HepG2 (cell line): ENCODE measurements around the gene TBC1D19. TPM values are rescaled to one million over a fixed set of nuclear protein-coding genes. Genes with fewer than 3 reads are reported as not detected.

Source experiments
- ATAC-seq: fragments of 200-7000 bp; cut with Tn5 transposase; 3 replicates; pipeline ENCODE4 v1.9.1; 2020; ENCODE audit warnings: mild to moderate bottlenecking, moderate library complexity
- BruUV-seq: library from RNA; stranded (reverse); fragments of 400-500 nt; replicated peaks from 2 replicates; lab custom pipeline; 2021; lab: Mats Ljungman, UMichigan
- CTCF ChIA-PET: fragments of 300-600 bp; formaldehyde crosslinking; extraction: SDS; loops from one replicate; lab custom pipeline; 2021; ENCODE audit warnings: low total read pairs, inconsistent platforms, low intra/inter-chr PET ratio; lab: Yijun Ruan, JAX
- POLR2A ChIA-PET: fragments of 350-600 bp; sonication (Branson Sonifier 250); formaldehyde crosslinking; loops from one replicate; lab custom pipeline; 2020; ENCODE audit warnings: antibody characterized with exemption, inconsistent platforms; lab: Yijun Ruan, JAX
- DNase-seq: peaks from one replicate; pipeline ENCODE4 v3.0.0-alpha.2; 2015; ENCODE audit warnings: low spot score
- FAIRE-seq: peaks from 3 replicates; lab custom pipeline; 2011; peaks lifted over from hg19 to GRCh38; lab: Jason Lieb, UNC
- H2AFZ ChIP-seq: one replicate; pipeline ENCODE4 v1.6.1; 2011; ENCODE audit warnings: low read length, inconsistent platforms
- H3K27ac ChIP-seq: fragments of 300-600 bp; 3 replicates; pipeline ENCODE4 v1.8.0; 2011; ENCODE audit warnings: mixed run types, mild to moderate bottlenecking, mixed read lengths, low read length, inconsistent platforms; ENCODE audit not compliant: insufficient read depth; ENCODE audit errors: extremely low read length
- H3K27me3 ChIP-seq, 2 experiments: fragments of 200-600 bp in 1 of 2; 2 replicates in 1 of 2; 3 replicates in 1 of 2; pipeline versions ENCODE4 v1.6.0 to v1.8.0; 2011; ENCODE audit warnings: low read length in 2 of 2, mild to moderate bottlenecking in 2 of 2, moderate library complexity in 2 of 2, inconsistent platforms in 1 of 2; ENCODE audit not compliant: insufficient read depth in 2 of 2, control insufficient read depth in 1 of 2
- H3K36me3 ChIP-seq, 2 experiments: fragments of 200-600 bp in 1 of 2; replicated peaks in 1 of 2; 2 replicates in 1 of 2; 3 replicates in 1 of 2; pipeline versions ENCODE4 v1.5.1 to v1.8.0; 2011; ENCODE audit warnings: low read length in 2 of 2, inconsistent platforms in 1 of 2; ENCODE audit not compliant: insufficient read depth in 2 of 2, control insufficient read depth in 1 of 2
- H3K4me1 ChIP-seq: 2 replicates; pipeline ENCODE4 v1.5.1; 2012; ENCODE audit warnings: low read length, inconsistent platforms; ENCODE audit not compliant: insufficient read depth
- H3K4me2 ChIP-seq: 2 replicates; pipeline ENCODE4 v1.6.0; 2011; ENCODE audit warnings: low read depth, low read length, inconsistent platforms
- H3K4me3 ChIP-seq, 3 experiments: fragments of 200-600 bp in 1 of 3; sonication (generic), shearing (Covaris generic) in 1 of 3; replicated peaks in 1 of 3; 2 replicates each; pipeline ENCODE4 v1.5.1; 2011 to 2016; ENCODE audit warnings: low read length in 3 of 3, inconsistent platforms in 2 of 3, low read depth in 2 of 3, mild to moderate bottlenecking in 2 of 3, control low read depth in 1 of 3, mixed read lengths in 1 of 3; ENCODE audit not compliant: insufficient read depth in 1 of 3
- H3K79me2 ChIP-seq: one replicate; pipeline ENCODE4 v1.6.1; 2011; ENCODE audit warnings: low read length, inconsistent platforms; ENCODE audit not compliant: insufficient read depth
- H3K9ac ChIP-seq: 2 replicates; pipeline ENCODE4 v1.6.0; 2011; ENCODE audit warnings: mild to moderate bottlenecking, low read depth, low read length, inconsistent platforms; ENCODE audit not compliant: insufficient read depth
- H3K9me3 ChIP-seq: 2 replicates; pipeline ENCODE4 v1.5.1; 2012; ENCODE audit warnings: mild to moderate bottlenecking, low read length
- H4K20me1 ChIP-seq: 2 replicates; pipeline ENCODE4 v1.6.0; 2011; ENCODE audit warnings: inconsistent platforms, mild to moderate bottlenecking, low read length, moderate library complexity; ENCODE audit not compliant: insufficient read depth
- BRCA1 ChIP-seq: sonication (generic); formaldehyde crosslinking; IDR thresholded peaks from 2 replicates; pipeline ENCODE4 v1.4.0; 2020; ENCODE audit warnings: missing genetic modification reagents
- DNMT3B ChIP-seq: conservative IDR thresholded peaks from 2 replicates; pipeline ENCODE4 v1.6.1; 2016; ENCODE audit warnings: missing biosample characterization, control low read depth
- HOXD1 ChIP-seq: sonication (generic); formaldehyde crosslinking; IDR thresholded peaks from 2 replicates; pipeline ENCODE4 v1.5.0; 2020; ENCODE audit warnings: missing genetic modification reagents
- MAFK ChIP-seq, 2 experiments: IDR thresholded peaks in 1 of 2; conservative IDR thresholded peaks in 1 of 2; 2 replicates each; pipeline ENCODE4 v1.6.1; 2011; ENCODE audit warnings: improper control_type of control experiment in 2 of 2, low read length in 2 of 2
- MED8 ChIP-seq: sonication (generic); formaldehyde crosslinking; IDR thresholded peaks from 2 replicates; pipeline ENCODE4 v1.8.1; 2023; ENCODE audit warnings: mild to moderate bottlenecking, missing genetic modification reagents; ENCODE audit not compliant: insufficient replicate concordance
- SRSF1 ChIP-seq: fragments of 200-400 bp; formaldehyde crosslinking; optimal IDR thresholded peaks from 2 replicates; pipeline ENCODE3; 2017; ENCODE audit warnings: mild to moderate bottlenecking, low read depth, low read length, moderate library complexity
- ZNF12 ChIP-seq: sonication (generic); formaldehyde crosslinking; IDR thresholded peaks from 2 replicates; pipeline ENCODE4 v1.5.0; 2020; ENCODE audit warnings: missing genetic modification reagents
- ZNF253 ChIP-seq: sonication (generic); formaldehyde crosslinking; IDR thresholded peaks from 2 replicates; pipeline ENCODE4 v1.8.0; 2022; ENCODE audit warnings: mild to moderate bottlenecking, missing genetic modification reagents, borderline replicate concordance
- ZNF737 ChIP-seq: sonication (generic); formaldehyde crosslinking; IDR thresholded peaks from 2 replicates; pipeline ENCODE4 v1.5.0; 2020; ENCODE audit warnings: missing genetic modification reagents, mild to moderate bottlenecking, borderline replicate concordance
- WGBS: methylation state at CpG from one replicate; pipeline ENCODE4 v1.1.6; 2017; ENCODE audit warnings: low lambda C conversion rate; 5-methylcytosine and 5-hydroxymethylcytosine counted together
- in situ Hi-C: cut with HindIII; loops from 2 replicates; pipeline ENCODE4 v1.10.0; 2017; ENCODE audit warnings: low pct_unique_long_range_greater_than_20kb; ENCODE audit not compliant: extremely low pct_ligation_motif_present
- intact Hi-C: fragments of 100-400 bp; cut with micrococcal nuclease; formaldehyde crosslinking; loops from one replicate; pipeline ENCODE4 v1.10.0; 2022; ENCODE audit not compliant: unreplicated experiment
- polyA plus RNA-seq, 8 experiments: library from polyadenylated mRNA; depleted of rRNA in 3 of 8; stranded (reverse) in 7 of 8; unstranded in 1 of 8; fragments of >200 nt; fragmentation: Illumina TruSeq in 4 of 8; extraction: Trizol in 4 of 8; gene quantifications; 2 replicates each; pipeline versions ENCODE4 v1.2.1 to v1.2.3, GENCODE V29; 2011 to 2016; ENCODE audit warnings: low read depth in 4 of 8, missing spikeins in 1 of 8, mixed read lengths in 1 of 8; ENCODE audit not compliant: insufficient read depth in 1 of 8
- total RNA-seq, 5 experiments: library from RNA; depleted of rRNA; stranded (reverse); fragments of >200 nt; fragmentation: Illumina TruSeq; extraction: Trizol; gene quantifications; 2 replicates each; pipeline ENCODE4 v1.2.3, GENCODE V29; 2016; ENCODE audit warnings: low read depth in 1 of 5
- TF ChIP-seq, protein P1 (sequence below), 2 experiments: sonication (generic) in 1 of 2; formaldehyde crosslinking in 1 of 2; IDR thresholded peaks; 2 replicates each; pipeline versions ENCODE4 v1.4.0 to v1.6.1; 2016 to 2020; ENCODE audit warnings: borderline replicate concordance in 1 of 2, low read depth in 1 of 2, mild to moderate bottlenecking in 1 of 2, missing genetic modification reagents in 1 of 2

TBC1D19 gene
- total and polyA plus RNA-seq, 2 of the 13 experiments (the other 11 are each of a cell fraction or from before 2014, with no cell fraction given): 1.6 to 3.5 TPM

DNA sequence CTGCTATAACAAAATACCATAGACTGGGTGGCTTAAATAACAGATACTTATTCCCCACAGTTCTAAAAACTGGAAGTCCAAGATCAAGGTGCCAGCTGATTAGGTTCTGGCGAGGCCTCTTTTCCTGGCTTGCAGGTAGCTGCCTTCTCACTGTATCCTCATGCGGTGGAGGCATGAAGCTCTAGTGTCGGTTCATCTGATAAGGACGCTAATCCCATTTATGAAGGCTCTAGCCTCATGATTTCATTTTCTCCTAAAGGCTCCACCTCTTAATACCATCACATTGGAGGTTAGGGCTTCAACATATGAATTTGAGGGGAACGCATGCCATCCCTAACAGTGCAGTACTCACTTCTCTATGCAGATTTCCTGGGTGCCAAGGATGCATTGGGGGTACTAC, 218.9 kb downstream of the TBC1D19 start:
- intact Hi-C loops: no loop called here
- no peak overlapping the region for H3K27ac ChIP-seq
- 73% methylated on average over 5 of the region's 5 CpGs for WGBS
- ChIA-PET CTCF (no interaction called here), POLR2A (no interaction called here)
- H3K9me3 ChIP-seq: no peaks in the 10 kb centered on the region
- no peaks in the 10 kb centered on the region for H4K20me1 ChIP-seq
- no peaks in the 10 kb centered on the region for H3K36me3 ChIP-seq
- H3K79me2 ChIP-seq: no peaks in the 10 kb centered on the region
- no peak overlapping the region for H3K4me3 ChIP-seq
- no peak overlapping the region for H2AFZ ChIP-seq
- no peak for FAIRE-seq
- in situ Hi-C loops: no loop called here
- H3K4me2 ChIP-seq: no peak overlapping the region
- no peak for ATAC-seq
- no peaks in the 10 kb centered on the region for H3K4me1 ChIP-seq
- no peak for DNase-seq
- TF ChIP-seq ZNF253: no peak
- TF ChIP-seq ZNF12: no peak
- no peak for TF ChIP-seq HOXD1
- no peak for TF ChIP-seq BRCA1 (CRISPR knock-in tag)
- TF ChIP-seq MAFK (conservative IDR thresholded peaks at IDR 0.05 in 1 of 2, IDR thresholded peaks at IDR 0.05 in 1 of 2; ENCODE audit: low read length in 2 of 2): no peak
- no peaks in the 10 kb centered on the region; a peak in 1 of 5 replicates for H3K27me3 ChIP-seq
- BruUV-seq: no TSS peak
- H3K9ac ChIP-seq: no peak overlapping the region

DNA sequence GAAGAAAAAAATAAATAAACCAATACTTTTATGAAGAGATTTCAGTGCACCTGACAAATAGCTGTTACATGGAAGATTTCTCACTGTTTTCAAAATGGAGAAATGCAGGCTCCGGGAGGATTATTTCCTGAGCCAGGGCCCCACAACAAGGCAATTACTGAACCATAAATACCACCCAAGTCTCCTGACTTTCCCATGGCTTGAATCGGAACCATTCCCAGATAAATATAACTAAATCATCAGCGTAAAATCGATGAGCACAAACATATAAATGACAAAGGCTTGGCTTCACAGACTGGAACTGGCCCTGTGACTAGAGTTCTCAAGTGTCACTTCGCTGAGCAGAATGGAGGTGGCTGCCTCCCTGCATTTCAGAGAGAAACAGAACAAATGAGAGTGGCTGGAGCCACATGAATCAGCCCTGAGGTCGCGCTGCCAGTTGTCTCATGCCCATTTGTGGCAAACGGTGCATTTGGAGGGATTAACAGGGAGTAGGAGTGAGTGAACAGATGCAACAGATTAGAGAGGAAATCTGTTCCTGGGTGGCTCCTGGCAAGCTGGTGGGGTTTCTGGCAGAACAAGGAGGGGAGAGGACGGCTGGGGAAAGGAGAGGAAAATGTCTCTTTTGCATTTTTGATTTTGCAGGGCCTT, 219.5 kb downstream of the TBC1D19 start:
- H3K27ac ChIP-seq: no peak overlapping the region
- no peaks in the 10 kb centered on the region for H3K4me1 ChIP-seq
- in situ Hi-C loops: no loop called here
- BruUV-seq: no TSS peak
- H3K36me3 ChIP-seq: no peaks in the 10 kb centered on the region
- H3K79me2 ChIP-seq: no peaks in the 10 kb centered on the region
- H3K4me3 ChIP-seq: no peak overlapping the region
- H3K4me2 ChIP-seq: no peak overlapping the region
- intact Hi-C loops: no loop called here
- H4K20me1 ChIP-seq: no peaks in the 10 kb centered on the region
- no peak overlapping the region for H3K9ac ChIP-seq
- POLR2A ChIA-PET: no interaction called here
- CTCF ChIA-PET: no interaction called here
- H2AFZ ChIP-seq: no peak overlapping the region
- DNase-seq: no peak
- WGBS: 50% methylated on average over 9 of the region's 9 CpGs
- no peaks in the 10 kb centered on the region; a peak in 1 of 5 replicates for H3K27me3 ChIP-seq
- H3K9me3 ChIP-seq: no peaks in the 10 kb centered on the region
- no peak for FAIRE-seq
- ATAC-seq: peak; percentile 48; the same call in 1 of the 3 replicates
- TF ChIP-seq SRSF1 (no peak), MED8 (CRISPR knock-in tag) (no peak), DNMT3B (CRISPR knock-in tag) (no peak), ZNF737 (CRISPR knock-in tag) (no peak)
- TF ChIP-seq, protein P1, sequence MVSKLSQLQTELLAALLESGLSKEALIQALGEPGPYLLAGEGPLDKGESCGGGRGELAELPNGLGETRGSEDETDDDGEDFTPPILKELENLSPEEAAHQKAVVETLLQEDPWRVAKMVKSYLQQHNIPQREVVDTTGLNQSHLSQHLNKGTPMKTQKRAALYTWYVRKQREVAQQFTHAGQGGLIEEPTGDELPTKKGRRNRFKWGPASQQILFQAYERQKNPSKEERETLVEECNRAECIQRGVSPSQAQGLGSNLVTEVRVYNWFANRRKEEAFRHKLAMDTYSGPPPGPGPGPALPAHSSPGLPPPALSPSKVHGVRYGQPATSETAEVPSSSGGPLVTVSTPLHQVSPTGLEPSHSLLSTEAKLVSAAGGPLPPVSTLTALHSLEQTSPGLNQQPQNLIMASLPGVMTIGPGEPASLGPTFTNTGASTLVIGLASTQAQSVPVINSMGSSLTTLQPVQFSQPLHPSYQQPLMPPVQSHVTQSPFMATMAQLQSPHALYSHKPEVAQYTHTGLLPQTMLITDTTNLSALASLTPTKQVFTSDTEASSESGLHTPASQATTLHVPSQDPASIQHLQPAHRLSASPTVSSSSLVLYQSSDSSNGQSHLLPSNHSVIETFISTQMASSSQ (IDR thresholded peaks at IDR 0.05; ENCODE audit: low read depth): no peak
- TF ChIP-seq, protein P1 (CRISPR knock-in tag; IDR thresholded peaks at IDR 0.05; ENCODE audit: borderline replicate concordance): no peak
